KOPT-K1 (cell line): ENCODE data around the gene FFAR2.

ENCODE experiments used
- H3K27ac ChIP-seq: fragments of 200-600 bp; sonication (generic); 2 replicates; pipeline ENCODE4 v1.5.1; 2016; ENCODE audit warnings: antibody characterized with exemption, mild to moderate bottlenecking, low read depth, low read length; ENCODE audit not compliant: poor library complexity, severe bottlenecking
- H3K36me3 ChIP-seq: fragments of 200-600 bp; sonication (generic); 2 replicates; pipeline ENCODE4 v1.5.1; 2017; ENCODE audit warnings: antibody characterized with exemption, mild to moderate bottlenecking, low read length, moderate library complexity; ENCODE audit not compliant: insufficient read depth
- H3K9me3 ChIP-seq: fragments of 200-600 bp; sonication (generic); 2 replicates; pipeline ENCODE4 v1.5.1; 2017; ENCODE audit warnings: antibody characterized with exemption, low read length, mild to moderate bottlenecking; ENCODE audit not compliant: insufficient read depth, poor library complexity, severe bottlenecking

FFAR2 gene

DNA sequence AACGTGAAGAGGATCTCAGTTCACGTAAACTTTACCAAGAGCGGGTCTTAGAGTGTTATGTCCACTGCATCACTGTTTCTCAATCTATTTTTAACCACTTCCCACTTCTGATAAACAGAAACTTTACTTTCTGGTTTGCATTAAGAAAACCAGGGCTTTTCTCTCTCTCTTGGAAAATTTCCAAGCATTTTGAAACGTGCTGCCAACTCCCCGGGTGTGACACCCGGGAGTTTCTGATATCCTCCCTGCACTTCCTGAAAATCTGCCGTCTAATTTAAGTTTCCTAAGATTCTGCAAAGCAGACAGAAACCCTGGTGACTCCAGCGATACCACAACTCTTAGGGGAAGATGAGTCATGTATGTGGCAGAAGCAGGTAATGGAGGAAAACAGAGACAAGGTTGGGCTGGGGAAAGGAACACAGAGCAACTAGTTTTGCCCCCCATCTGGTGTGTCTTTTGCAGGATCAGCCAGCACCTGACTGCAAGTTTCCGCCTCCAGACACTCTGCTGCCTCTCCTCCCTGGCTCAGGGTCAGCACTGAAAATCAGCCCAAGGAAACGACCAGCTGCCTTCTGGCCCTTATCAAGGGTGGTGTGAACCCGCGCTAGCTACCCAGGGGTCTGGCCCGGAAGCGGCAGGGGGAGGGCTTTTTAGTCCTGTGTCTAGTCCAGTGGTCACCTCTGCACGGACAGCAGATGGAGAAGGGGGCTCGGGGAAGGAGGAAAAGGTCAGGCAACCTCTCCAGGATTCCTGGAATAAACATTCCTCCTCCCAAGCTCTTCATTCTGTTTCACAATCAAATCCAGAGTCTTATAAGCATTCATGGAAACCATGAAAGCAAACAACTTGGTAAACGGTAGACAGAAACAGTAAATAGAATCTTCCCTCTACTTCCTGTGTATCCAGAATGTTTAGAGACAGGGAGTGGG is 11.3 kb upstream of the FFAR2 start:
- no peak overlapping the region for H3K27ac ChIP-seq
- no peaks in the 10 kb centered on the region for H3K36me3 ChIP-seq
- peaks cover 9% of the 10 kb centered on the region for H3K9me3 ChIP-seq

DNA sequence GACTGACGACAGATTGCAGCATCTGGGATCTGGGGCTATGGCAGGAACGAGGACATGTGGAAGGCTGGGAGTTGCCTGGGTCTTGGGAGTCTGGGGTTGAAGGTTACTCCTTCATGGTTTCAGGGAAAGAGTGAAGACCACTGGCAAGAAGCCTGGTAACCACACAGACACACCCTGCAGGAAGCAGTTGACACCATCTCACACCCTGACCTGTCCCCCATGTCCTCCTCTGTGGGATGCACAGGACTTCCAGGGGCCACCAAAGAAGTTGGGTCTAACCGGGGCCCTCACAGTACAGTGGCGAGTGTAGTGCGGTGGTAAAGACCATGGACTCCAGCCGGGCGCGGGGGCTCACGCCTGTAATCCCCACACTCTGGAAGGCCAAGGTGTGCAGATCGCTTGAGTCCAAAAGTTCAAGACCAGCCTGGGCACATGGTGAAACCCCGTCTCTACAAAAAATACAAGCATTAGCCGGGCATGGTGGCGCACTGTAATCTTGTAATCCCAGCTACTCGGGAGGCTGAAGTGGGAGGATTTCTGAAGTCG is 10.6 kb upstream of the FFAR2 start:
- H3K27ac ChIP-seq, result no peak overlapping the region
- H3K36me3 ChIP-seq, result no peaks in the 10 kb centered on the region
- peaks cover 2% of the 10 kb centered on the region for H3K9me3 ChIP-seq

DNA sequence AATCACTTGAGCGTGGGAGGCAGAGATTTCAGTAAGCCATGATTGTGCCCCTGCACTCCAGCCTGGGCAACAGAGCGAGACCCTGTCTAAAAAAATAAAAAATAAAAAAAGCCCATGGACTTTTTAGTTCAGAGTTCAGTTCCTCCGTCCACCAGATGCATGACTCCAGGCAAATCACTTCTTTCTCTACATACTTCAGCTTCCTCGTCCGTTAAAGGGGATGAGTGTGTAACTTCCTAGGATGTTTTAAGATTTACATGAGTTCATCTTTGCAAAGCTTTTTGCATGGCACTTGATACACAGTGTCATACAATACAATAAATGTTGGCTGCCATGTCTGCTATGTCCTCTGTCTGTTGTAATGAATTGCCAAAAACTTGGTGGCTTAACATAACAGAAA is 10.0 kb upstream of the FFAR2 start:
- Histone ChIP-seq H3K9me3 (no peaks in the 10 kb centered on the region), H3K27ac (no peak overlapping the region), H3K36me3 (no peaks in the 10 kb centered on the region)

DNA sequence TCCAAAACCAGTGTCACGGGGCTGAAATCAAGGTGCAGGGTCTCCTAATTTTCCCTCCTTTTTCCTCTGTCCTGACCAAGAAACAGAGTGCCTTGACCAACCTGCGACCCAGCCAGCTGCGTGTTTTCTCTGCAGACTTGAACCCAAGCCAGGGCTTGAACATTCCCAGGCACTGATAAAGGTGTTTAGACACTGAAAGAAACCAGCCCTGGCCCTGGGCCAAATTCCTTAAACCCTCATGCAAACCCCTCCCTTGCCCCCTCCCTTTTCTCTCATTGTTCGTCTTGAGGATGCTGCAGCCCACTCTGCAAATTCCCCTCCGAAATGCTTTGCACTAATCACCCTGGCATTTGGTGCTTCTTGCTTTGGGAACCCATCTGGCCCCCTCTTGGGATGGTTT is 9.5 kb upstream of the FFAR2 start:
- no peak overlapping the region for H3K27ac ChIP-seq
- no peaks in the 10 kb centered on the region for H3K36me3 ChIP-seq
- no peaks in the 10 kb centered on the region for H3K9me3 ChIP-seq

DNA sequence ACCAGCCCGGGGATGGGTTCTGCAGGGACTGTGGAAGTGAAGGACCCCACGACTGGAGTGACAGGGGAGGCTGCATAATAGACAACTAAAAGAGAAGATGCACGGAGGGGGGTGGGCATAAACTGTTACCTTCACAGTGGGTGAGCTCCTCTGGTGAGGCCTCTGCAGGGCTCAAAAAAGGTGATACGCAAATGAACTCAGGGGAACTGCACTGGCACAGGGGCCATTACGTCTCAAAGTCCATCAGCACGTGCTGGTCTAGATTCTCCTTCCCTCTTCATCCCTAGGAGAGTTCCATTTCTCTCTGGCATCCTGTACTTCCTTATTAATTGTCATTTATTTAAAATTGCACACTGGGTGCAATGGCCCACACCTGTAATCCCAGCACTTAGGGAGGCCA is 8.1 kb upstream of the FFAR2 start:
- Histone ChIP-seq H3K27ac (no peak overlapping the region), H3K36me3 (no peaks in the 10 kb centered on the region), H3K9me3 (no peaks in the 10 kb centered on the region)

DNA sequence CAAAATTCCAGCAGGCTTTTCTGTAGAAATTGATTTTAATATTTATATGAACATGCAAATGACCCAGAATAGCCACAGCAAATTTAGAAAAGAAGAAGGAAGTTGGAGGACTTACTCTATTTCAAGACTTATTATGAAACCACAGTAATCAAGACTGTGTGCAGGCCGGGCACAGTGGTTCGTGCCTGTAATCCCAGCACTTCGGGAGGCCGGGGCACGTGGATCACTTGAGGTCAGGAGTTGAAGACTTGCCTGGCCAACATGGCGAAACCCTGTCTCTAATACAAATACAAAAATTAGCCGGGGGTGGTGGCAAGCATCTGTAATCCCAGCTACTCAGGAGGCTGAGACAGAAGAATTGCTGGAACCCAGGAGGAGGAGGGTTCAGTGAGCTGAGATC is 6.0 kb upstream of the FFAR2 start:
- H3K27ac ChIP-seq, result no peak overlapping the region
- no peaks in the 10 kb centered on the region for H3K36me3 ChIP-seq

DNA sequence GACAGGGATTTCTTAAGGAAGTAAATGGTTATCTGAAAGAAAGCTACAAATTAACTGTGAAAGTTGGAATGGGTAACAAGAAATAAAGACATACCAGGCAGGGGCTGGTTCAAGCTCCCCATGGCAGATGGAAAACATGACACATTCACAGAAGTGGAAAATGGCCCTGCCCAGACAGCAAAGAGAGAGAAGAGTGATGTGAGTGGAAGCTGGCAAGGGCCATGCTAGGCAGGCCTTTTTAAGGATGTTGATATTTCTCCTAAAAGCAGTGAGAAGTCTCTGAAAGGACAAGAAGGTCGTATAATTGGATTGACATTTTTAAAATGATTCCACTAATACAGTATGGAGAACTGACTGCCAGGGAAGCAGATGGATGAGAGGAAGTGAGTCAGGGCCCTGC is 3.3 kb upstream of the FFAR2 start:
- Histone ChIP-seq H3K9me3 (no peaks in the 10 kb centered on the region), H3K27ac (no peak overlapping the region), H3K36me3 (no peaks in the 10 kb centered on the region)

More for the DNA sequence above, 6.0 kb upstream of the FFAR2 start:
- no peaks in the 10 kb centered on the region for H3K9me3 ChIP-seq

DNA sequence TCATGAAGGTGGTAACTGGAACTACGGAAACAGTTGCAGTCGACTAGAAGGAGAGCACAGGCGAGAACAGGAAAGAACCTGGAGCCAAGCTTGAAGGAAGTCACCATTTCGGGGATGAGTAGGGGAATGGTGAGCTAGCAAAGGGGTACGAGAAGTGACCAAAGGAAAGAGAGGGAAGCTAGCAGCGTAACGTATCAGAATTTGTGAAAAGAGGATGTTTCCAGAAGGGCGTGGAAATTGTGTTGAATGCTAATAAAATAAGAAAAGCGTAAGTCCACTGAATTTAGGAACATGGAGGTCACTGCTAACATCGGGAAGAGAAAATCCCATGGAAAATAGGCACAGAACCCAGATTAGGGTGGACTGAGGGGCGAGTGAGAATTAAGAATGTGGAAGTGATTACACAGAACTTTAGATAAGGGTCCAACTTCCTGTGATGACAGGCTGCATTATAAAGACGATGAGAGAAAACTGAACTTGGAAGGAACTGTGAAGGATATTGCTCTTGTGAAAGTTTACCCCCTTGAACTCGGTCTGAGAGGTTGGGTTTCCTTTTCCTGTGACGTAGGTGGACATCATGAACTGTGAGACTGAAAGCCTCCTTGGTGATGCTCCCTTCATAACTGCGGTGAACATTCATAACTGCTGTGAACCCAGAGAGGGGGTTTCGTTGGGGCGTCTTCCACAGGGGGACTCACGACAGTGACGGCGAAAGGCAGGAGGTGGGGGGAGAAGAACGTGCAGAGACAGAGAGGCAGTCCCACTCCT is 2.0 kb upstream of the FFAR2 start:
- H3K9me3 ChIP-seq, result no peaks in the 10 kb centered on the region

DNA sequence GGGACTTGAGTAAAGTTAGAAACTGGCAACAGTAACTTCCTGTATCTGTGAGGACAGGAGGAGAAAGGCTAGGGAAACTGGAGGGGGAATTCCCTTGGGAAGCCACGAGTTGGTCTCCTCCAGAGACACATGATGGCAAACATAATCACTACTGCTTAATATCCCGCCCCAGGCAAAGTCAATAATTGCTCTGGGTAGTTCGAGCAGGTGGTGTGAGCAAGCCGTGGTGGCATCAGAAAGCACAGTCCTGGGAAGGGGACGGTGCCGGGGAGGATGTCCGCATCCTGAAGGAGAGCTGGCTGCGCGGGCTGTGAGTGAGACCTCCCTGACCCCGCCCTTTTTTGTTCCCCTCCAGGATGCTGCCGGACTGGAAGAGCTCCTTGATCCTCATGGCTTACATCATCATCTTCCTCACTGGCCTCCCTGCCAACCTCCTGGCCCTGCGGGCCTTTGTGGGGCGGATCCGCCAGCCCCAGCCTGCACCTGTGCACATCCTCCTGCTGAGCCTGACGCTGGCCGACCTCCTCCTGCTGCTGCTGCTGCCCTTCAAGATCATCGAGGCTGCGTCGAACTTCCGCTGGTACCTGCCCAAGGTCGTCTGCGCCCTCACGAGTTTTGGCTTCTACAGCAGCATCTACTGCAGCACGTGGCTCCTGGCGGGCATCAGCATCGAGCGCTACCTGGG is 1.4 kb downstream of the FFAR2 start:
- no peaks in the 10 kb centered on the region for H3K36me3 ChIP-seq
- H3K27ac ChIP-seq, result no peak overlapping the region
- no peaks in the 10 kb centered on the region for H3K9me3 ChIP-seq

More for the DNA sequence above, 2.0 kb upstream of the FFAR2 start:
- Histone ChIP-seq H3K36me3 (no peaks in the 10 kb centered on the region), H3K27ac (no peak overlapping the region)

DNA sequence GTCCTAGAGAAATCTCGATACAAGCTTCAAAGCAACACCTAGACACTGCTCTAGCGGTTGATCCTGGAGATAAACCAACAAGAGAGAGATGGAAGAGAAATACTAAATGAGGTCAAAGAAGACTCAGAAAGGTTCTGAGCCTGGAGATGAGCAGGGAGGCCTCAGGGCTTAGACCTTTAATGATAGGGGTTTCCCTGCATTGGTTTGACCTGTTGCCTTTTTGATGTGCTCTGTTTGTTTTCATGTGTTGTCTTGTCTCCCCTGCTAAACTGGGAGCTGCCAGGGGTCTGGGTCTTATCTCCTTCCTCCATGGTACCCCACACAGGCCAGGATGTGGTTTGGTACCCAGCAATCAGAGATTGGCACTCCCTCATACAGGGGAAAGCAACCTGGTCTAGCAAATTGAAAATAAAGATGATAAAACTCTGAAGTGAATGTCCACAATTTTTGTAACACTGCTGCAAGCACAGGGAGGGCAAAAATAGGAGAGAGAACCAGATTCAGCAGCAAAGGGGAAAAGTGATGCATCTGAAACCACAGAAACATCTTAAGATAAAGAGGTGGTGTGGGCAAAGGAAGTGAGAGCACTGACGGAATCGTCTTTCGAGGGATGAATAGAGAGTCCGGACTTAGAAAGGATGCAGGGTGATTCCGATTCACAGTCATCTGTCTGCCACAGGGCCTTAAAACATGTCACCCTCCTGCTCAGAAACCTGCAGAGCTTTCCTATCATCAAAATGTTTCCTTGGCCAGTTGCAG is 3.5 kb downstream of the FFAR2 start:
- H3K9me3 ChIP-seq, result no peaks in the 10 kb centered on the region
- no peaks in the 10 kb centered on the region for H3K36me3 ChIP-seq
- no peak overlapping the region for H3K27ac ChIP-seq

DNA sequence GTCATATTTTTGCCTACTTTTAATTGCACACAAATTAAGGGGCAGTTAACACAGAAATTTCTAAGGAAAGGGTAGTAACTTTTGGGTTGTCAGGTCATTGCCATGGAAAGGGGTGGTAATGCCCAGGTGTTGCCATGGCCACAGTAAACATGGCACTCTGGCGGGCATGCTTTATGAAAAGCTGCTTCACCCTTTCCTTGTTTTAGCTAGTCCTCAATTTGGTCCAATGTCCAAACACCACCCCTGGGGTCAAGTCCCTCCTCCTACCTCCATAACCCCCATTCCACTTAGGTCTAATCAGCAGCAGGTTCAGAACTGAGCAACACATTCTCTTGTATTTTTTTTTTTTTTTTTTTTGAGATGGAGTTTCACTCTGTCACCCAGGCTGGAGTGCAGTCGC is 6.6 kb downstream of the FFAR2 start:
- no peaks in the 10 kb centered on the region for H3K9me3 ChIP-seq
- no peak overlapping the region for H3K27ac ChIP-seq
- H3K36me3 ChIP-seq, result no peaks in the 10 kb centered on the region

DNA sequence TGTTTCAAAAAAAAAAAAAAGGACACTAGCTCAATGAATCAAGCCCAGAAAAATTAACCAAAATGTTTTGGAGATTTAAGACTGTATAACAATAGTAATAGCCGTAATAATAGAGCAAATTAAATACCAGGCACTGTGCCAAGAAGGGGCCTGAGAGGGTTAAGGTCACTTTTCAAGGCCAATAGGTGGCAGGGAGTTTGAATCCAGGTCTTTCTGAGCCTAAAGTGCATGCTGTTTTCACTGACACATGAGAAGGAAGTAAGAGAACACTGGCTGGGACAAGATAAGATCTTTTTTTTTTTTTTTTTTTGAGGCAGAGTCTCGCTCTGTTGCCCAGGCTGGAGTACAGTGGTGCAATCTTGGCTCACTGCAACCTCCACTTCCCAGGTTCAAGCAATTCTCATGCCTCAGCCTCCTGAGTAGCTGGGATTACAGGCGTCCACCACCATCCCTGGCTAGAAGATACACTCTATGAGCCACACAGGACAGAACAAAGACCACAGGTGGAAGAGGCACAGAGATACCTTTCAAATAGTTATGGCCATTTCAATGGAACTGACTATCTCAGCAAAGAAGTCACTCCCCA is 7.7 kb downstream of the FFAR2 start:
- no peaks in the 10 kb centered on the region for H3K9me3 ChIP-seq
- H3K27ac ChIP-seq, result no peak overlapping the region
- H3K36me3 ChIP-seq, result no peaks in the 10 kb centered on the region

DNA sequence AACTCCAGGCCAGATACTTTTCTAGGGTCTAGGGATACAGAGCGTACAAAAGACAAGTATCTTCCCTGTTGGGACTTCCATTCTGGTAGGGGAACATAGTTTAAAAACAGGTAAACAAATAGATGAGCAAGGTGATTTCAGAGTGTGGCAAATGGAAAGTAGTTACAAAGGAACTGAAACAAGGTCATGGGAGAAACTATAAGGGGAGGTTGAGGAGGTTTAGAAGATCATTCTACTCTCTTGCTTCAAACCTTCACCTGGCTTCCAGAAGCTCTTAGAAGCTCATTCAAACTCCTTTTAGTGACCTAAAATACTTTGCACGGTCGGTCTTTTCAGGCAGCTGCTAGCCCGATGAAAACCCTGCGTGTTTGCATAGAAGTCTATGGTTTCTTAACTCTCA is 9.1 kb downstream of the FFAR2 start:
- H3K27ac ChIP-seq, result no peak overlapping the region
- no peaks in the 10 kb centered on the region for H3K36me3 ChIP-seq
- H3K9me3 ChIP-seq, result no peaks in the 10 kb centered on the region

DNA sequence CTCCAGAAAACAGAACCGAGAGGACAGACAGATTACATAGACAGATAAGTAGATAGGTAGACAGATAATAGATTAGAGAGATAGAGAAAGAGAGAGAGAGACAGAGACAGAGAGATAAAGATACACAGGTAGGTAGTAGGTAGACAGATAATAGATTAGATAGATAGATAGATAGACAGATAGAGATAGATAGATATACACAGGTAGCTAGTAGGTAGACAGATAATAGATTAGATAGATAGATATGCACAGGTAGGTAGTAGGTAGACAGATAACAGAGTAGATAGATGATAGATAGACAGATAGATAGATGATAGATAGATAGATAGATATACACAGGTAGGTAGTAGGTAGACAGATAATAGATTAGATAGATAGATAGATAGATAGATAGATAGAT is 10.1 kb downstream of the FFAR2 start:
- Histone ChIP-seq H3K36me3 (no peaks in the 10 kb centered on the region), H3K9me3 (no peaks in the 10 kb centered on the region), H3K27ac (no peak overlapping the region)
